IPS-18a (cell line): ENCODE results near the gene THAP3.

Experiments used
- H3K27ac ChIP-seq: one replicate; pipeline ENCODE4 v1.5.1; 2013; ENCODE audit warnings: low read length
- H3K27me3 ChIP-seq: one replicate; pipeline ENCODE4 v1.6.1; 2013; ENCODE audit warnings: mild to moderate bottlenecking, low read length; ENCODE audit not compliant: control insufficient read depth, insufficient read depth
- H3K36me3 ChIP-seq: one replicate; pipeline ENCODE4 v1.6.1; 2013; ENCODE audit warnings: low read depth, low read length; ENCODE audit not compliant: control insufficient read depth
- H3K4me1 ChIP-seq: one replicate; pipeline ENCODE4 v1.6.1; 2013; ENCODE audit warnings: low read depth, low read length; ENCODE audit not compliant: control insufficient read depth
- H3K4me3 ChIP-seq: one replicate; pipeline ENCODE4 v1.5.1; 2013; ENCODE audit warnings: low read length
- H3K9ac ChIP-seq: one replicate; pipeline ENCODE4 v1.6.1; 2013; ENCODE audit warnings: mild to moderate bottlenecking, low read length, moderate library complexity
- H3K9me3 ChIP-seq: one replicate; pipeline ENCODE4 v1.6.1; 2013; ENCODE audit warnings: low read depth, low read length; ENCODE audit not compliant: control insufficient read depth

The THAP3 gene, protein sequence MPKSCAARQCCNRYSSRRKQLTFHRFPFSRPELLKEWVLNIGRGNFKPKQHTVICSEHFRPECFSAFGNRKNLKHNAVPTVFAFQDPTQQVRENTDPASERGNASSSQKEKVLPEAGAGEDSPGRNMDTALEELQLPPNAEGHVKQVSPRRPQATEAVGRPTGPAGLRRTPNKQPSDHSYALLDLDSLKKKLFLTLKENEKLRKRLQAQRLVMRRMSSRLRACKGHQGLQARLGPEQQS

DNA sequence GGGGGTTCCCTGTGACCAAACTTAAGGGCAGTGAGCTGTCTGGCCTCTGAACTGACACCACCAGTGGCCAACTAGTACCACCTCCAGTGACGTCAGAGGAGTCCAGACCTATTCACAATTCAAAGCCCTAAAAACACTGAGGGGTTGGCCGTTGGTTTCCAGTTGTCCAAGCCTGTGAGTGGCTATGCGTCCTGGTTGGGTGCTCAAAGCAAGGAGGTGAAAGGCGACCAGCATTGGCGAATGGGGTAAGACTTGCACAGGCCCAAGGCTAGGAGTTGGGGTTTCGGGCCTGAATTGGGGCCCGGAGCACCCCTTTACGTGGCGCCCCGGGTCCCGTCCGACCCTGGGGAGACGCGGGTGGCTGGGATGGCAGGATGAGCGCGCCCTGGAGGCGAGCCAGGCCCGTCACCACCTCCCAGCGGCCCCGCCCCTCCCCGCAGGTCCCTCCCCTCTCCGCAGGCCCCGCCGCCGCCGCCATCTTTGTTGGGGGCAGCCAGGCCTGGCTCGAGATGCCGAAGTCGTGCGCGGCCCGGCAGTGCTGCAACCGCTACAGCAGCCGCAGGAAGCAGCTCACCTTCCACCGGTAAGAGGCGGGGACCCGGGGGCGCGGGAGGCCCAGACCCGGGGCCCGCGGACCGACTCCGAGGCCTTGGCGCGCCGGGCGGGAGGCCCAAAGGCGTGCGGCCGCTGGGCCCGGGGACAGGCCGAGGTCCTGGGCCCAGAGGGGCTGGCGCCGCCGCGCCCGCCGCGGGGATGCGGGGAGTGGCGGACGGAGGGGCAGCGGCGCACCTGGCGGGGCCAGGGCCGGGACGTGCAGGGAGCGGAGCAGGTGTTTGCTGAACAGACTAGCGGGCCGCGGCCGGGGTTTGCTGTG is at the start of gene THAP3:
THAP3 (plus strand) TSS at position 159 of the 874 bp plus-strand sequence; CDS start at position 510, 351 bp downstream.
- H3K9me3 ChIP-seq = no peaks in the 10 kb centered on the region
- H3K36me3 ChIP-seq = peaks cover 45% of the 10 kb centered on the region
- peaks cover 3% of the 10 kb centered on the region for H3K4me1 ChIP-seq
- H3K27me3 ChIP-seq = no peaks in the 10 kb centered on the region
- peak within 1 kb of the TSS; percentile 60 for H3K9ac ChIP-seq
- no peak within 1 kb of the TSS for H3K27ac ChIP-seq
- peak within 1 kb of the TSS; percentile 74 for H3K4me3 ChIP-seq

DNA sequence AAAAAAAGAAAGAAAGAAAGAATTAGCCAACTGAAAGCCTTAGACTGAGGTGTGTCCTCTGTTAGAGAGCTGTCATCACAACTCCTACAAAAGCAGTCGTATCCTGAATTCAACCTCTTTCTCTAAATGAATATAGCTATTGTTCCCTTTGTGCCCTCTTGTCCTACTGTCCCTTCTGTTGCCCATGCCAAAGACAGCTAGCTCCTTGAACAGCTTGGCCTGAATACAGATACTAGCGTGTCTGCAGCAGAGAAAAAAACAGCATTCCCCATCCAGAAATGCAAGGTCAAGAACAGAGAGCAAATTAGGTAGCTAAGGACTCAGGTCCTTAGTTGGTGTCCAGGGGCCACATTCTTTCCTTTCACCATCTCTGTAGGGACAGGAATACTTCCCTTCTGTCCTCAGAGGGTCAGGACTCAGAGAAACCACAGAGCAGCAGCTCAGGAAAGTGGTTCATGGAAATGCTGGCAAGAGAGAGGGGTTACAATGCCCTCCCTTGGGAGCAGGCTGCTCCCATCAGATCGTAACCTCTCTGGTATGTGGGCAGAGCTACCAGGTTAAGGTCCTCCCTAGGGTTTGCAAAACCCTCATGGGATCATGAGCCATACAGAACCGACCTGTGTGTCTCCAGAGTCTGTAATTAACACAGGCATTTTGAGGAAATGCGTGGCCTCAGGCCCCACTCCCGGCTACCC is 46.7 kb upstream of the THAP3 start:
- H3K9ac ChIP-seq = no peak overlapping the region

DNA sequence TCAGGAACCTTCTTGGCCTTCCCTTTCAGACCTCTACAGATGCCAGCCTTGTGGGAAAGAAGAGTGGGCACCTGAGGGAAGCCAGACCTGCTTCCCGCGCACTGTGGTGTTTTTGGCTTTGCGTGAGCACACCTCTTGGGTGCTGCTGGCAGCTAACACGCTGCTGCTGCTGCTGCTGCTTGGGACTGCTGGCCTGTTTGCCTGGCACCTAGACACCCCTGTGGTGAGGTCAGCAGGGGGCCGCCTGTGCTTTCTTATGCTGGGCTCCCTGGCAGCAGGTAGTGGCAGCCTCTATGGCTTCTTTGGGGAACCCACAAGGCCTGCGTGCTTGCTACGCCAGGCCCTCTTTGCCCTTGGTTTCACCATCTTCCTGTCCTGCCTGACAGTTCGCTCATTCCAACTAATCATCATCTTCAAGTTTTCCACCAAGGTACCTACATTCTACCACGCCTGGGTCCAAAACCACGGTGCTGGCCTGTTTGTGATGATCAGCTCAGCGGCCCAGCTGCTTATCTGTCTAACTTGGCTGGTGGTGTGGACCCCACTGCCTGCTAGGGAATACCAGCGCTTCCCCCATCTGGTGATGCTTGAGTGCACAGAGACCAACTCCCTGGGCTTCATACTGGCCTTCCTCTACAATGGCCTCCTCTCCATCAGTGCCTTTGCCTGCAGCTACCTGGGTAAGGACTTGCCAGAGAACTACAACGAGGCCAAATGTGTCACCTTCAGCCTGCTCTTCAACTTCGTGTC is 45.9 kb upstream of the THAP3 start:
- Histone ChIP-seq H3K9ac (peak overlapping the region; percentile 28), H3K4me3 (peak overlapping the region; percentile 75), H3K4me1 (peaks cover 5% of the 10 kb centered on the region), H3K9me3 (no peaks in the 10 kb centered on the region), H3K27me3 (no peaks in the 10 kb centered on the region), H3K36me3 (no peaks in the 10 kb centered on the region), H3K27ac (no peak overlapping the region)

More for the DNA sequence above, 46.7 kb upstream of the THAP3 start:
- Histone ChIP-seq H3K4me1 (peaks cover 5% of the 10 kb centered on the region), H3K36me3 (no peaks in the 10 kb centered on the region), H3K27ac (no peak overlapping the region), H3K27me3 (no peaks in the 10 kb centered on the region), H3K9me3 (no peaks in the 10 kb centered on the region), H3K4me3 (no peak overlapping the region)

GRCh38 chr1:6579374-6580118 is 45.1 kb upstream of the THAP3 start, which contains the start of gene ZBTB48:
Gene ZBTB48 (plus strand): TSS chr1:6579994. CDS start chr1:6580610, 616 bp downstream.
- H3K9me3 ChIP-seq = no peaks in the 10 kb centered on the region
- H3K9ac ChIP-seq = peak within 1 kb of the TSS; percentile 46
- no peaks in the 10 kb centered on the region for H3K36me3 ChIP-seq
- peak within 1 kb of the TSS; percentile 75 for H3K4me3 ChIP-seq
- no peak within 1 kb of the TSS for H3K27ac ChIP-seq
- H3K27me3 ChIP-seq = no peaks in the 10 kb centered on the region
- peaks cover 5% of the 10 kb centered on the region for H3K4me1 ChIP-seq

GRCh38 chr1:6580119-6580592 is 44.5 kb upstream of the THAP3 start:
- no peaks in the 10 kb centered on the region for H3K27me3 ChIP-seq
- no peaks in the 10 kb centered on the region for H3K36me3 ChIP-seq
- H3K9me3 ChIP-seq = no peaks in the 10 kb centered on the region
- H3K4me1 ChIP-seq = peaks cover 5% of the 10 kb centered on the region
- peak overlapping the region; percentile 46 for H3K9ac ChIP-seq
- H3K4me3 ChIP-seq = peak overlapping the region; percentile 75
- no peak overlapping the region for H3K27ac ChIP-seq

DNA sequence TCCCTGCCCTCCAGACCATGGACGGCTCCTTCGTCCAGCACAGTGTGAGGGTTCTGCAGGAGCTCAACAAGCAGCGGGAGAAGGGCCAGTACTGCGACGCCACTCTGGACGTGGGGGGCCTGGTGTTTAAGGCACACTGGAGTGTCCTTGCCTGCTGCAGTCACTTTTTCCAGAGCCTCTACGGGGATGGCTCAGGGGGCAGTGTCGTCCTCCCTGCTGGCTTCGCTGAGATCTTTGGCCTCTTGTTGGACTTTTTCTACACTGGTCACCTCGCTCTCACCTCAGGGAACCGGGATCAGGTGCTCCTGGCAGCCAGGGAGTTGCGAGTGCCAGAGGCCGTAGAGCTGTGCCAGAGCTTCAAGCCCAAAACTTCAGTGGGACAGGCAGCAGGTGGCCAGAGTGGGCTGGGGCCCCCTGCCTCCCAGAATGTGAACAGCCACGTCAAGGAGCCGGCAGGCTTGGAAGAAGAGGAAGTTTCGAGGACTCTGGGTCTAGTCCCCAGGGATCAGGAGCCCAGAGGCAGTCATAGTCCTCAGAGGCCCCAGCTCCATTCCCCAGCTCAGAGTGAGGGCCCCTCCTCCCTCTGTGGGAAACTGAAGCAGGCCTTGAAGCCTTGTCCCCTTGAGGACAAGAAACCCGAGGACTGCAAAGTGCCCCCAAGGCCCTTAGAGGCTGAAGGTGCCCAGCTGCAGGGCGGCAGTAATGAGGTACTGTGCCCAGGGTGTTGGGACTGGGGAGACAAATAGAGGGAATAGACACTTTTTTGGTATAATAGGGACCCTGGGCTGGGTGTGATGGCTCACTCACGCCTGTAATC is 43.9 kb upstream of the THAP3 start:
- H3K9me3 ChIP-seq = no peaks in the 10 kb centered on the region
- no peaks in the 10 kb centered on the region for H3K27me3 ChIP-seq
- H3K4me1 ChIP-seq = peaks cover 5% of the 10 kb centered on the region
- H3K4me3 ChIP-seq = peak overlapping the region; percentile 75
- no peaks in the 10 kb centered on the region for H3K36me3 ChIP-seq
- peak overlapping the region; percentile 46 for H3K9ac ChIP-seq
- no peak overlapping the region for H3K27ac ChIP-seq

DNA sequence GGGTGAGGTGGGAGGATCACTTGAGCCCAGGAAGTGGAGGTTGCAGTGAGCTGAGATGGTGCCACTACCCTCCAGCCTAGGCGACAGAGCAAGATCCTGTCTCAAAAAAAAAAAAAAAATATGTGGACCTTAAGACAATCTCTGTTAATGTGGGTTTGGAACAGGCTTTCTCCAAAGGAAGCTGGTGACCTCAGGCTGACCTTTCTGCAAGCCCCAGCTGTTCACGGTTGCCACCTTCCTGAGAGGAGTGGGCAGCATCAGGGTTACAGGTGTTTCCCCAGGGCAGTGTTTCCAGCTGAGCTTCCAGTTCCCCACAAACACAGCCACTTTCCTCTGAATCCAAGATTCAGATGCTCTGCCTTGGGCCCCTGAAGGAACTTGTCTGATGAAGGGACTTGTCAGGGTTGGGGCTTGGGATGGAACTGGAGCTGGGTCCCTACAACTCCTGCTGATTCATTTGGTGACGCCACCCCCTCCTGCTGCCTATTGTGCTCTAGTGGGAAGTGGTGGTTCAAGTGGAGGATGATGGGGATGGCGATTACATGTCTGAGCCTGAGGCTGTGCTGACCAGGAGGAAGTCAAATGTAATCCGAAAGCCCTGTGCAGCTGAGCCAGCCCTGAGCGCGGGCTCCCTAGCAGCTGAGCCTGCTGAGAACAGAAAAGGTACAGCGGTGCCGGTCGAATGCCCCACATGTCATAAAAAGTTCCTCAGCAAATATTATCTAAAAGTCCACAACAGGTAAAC is 42.9 kb upstream of the THAP3 start:
- Histone ChIP-seq H3K9ac (no peak overlapping the region), H3K4me1 (peaks cover 5% of the 10 kb centered on the region), H3K9me3 (no peaks in the 10 kb centered on the region), H3K36me3 (no peaks in the 10 kb centered on the region), H3K4me3 (no peak overlapping the region), H3K27ac (no peak overlapping the region), H3K27me3 (no peaks in the 10 kb centered on the region)

DNA sequence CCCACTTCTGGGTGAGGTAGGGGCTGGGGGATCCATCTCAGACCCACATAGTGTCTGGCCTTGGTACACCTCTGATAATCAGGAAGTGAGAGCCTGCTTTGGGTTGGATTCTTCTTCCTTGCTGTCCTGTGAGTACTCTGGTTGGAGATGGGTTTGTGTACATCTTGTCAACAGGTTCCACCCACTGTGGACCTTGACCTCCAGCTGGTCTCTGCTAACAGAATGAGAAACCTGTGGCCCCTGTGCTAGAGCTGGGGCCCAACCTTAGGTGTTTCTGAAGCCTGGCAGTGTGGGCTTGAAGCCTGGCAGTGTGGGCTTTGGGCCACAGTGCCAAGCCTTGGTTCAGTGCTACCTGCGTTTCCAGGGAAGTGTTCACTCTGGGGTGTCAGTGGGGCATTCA is 42.3 kb upstream of the THAP3 start:
- H3K4me3 ChIP-seq = no peak overlapping the region
- no peaks in the 10 kb centered on the region for H3K36me3 ChIP-seq
- no peak overlapping the region for H3K27ac ChIP-seq
- H3K9me3 ChIP-seq = no peaks in the 10 kb centered on the region
- no peaks in the 10 kb centered on the region for H3K27me3 ChIP-seq
- H3K4me1 ChIP-seq = peaks cover 5% of the 10 kb centered on the region
- H3K9ac ChIP-seq = no peak overlapping the region

DNA sequence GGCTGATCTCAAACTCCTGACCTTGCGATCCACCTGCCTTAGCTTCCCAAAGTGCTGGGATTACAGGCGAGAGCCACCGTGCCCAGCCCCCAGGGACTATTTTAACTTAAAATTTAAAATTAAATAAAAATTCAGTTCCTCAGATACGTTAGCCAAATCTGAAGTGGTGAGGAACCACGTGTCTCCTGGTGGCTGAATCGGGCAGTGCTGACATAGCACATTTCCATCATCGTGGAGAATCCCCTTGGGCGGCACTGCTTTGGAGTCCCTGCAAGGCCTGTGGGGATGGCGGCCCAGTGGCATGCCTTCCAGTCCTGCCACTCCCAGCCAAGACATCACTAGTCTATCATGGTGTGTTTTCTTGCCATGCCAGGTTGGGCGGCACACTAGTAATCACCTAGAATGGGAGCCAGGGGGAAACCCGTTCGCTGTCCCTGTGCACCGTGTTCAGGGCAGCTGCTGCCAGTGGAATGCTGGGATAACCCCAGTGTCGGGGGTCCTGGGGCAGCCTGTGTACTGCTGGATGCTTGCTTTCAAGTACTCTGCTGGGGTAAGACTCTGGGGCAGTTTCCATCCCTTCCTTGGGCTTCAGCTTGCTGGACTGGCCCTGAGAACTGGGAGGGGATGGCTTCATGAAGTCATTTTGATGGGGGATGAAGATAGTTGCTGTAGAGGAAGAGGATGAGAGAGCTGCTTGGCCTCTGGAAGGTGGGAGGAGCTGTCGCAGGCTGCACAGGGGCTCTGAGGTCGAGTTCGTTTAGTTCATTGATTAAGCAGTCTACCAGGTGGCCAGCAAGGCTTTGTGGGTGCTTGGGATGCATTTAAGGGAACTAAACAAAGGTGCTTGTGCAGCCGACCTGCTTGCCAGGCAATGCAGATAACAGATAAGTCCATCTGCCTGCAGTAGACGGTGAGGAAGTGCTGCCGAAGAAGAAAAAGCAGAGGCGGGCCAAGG is 40.3 kb upstream of the THAP3 start:
- Histone ChIP-seq H3K9ac (no peak overlapping the region), H3K4me1 (peaks cover 5% of the 10 kb centered on the region), H3K27me3 (no peaks in the 10 kb centered on the region), H3K9me3 (no peaks in the 10 kb centered on the region), H3K27ac (no peak overlapping the region), H3K4me3 (no peak overlapping the region), H3K36me3 (peaks cover 13% of the 10 kb centered on the region)
